ENCODE measurements around the gene VSTM4.

DNA sequence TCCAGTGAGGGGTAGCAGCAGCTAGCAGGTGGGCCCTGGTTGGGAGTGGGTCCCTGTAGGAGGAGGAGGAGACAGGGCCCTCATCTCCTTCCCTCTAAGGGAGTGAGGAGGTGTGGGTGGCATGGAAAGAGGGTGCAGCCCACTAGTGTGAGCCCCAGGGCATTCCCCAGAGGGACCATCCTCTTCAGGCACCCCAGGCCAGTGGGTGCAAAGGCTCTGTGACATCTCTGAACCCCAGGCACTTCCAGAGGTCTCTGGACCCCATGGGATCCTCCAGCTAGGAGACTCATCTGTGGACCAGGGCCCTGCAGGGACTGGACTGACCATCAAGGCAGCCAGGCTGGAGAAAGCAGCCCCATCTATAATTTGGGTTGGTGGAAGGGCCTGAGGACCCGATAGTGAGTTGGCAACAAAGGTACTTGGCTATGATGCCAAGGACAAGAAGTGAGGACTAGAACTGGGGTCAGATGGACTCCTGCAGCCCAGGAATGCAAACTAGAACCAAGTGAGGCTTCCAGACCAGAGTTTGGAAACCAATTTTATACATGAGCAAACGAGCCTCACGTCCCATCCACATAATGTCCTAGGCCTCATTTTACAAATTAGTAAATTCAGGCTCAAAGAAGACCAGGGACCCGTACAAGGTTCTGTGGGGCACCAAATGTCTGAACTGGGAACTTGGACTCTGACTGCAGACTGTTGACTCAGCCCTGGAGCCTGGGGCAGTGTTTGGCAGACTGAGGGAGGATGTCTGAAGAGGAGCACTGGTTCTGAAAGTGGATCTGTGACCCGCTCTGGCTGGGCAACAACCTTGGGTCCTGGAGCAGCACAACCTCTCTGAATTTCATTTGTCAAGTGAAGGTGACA, 1.4 kb upstream of the VSTM4 start:
- TF ChIP-seq, protein P1, sequence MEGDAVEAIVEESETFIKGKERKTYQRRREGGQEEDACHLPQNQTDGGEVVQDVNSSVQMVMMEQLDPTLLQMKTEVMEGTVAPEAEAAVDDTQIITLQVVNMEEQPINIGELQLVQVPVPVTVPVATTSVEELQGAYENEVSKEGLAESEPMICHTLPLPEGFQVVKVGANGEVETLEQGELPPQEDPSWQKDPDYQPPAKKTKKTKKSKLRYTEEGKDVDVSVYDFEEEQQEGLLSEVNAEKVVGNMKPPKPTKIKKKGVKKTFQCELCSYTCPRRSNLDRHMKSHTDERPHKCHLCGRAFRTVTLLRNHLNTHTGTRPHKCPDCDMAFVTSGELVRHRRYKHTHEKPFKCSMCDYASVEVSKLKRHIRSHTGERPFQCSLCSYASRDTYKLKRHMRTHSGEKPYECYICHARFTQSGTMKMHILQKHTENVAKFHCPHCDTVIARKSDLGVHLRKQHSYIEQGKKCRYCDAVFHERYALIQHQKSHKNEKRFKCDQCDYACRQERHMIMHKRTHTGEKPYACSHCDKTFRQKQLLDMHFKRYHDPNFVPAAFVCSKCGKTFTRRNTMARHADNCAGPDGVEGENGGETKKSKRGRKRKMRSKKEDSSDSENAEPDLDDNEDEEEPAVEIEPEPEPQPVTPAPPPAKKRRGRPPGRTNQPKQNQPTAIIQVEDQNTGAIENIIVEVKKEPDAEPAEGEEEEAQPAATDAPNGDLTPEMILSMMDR (IDR thresholded peaks at IDR 0.05): no peak
- TF ChIP-seq POLR2A (IDR thresholded peaks at IDR 0.05): no peak

Measured in ovary (tissue), 3 donors.